Middle frontal gyrus (tissue), 1 donor: ENCODE data around the gene TNRC18.
"Not testable (repeated sequence)": the region's sequence is repeated elsewhere in the genome, so short reads cannot be mapped to it uniquely, and the experiment has no call there.

Experiments
- DNase-seq: peaks from one replicate; pipeline ENCODE4 v3.0.0-alpha.2; 2015; ENCODE audit warnings: low spot score; ENCODE audit errors: extremely low spot score

TNRC18 gene

DNA sequence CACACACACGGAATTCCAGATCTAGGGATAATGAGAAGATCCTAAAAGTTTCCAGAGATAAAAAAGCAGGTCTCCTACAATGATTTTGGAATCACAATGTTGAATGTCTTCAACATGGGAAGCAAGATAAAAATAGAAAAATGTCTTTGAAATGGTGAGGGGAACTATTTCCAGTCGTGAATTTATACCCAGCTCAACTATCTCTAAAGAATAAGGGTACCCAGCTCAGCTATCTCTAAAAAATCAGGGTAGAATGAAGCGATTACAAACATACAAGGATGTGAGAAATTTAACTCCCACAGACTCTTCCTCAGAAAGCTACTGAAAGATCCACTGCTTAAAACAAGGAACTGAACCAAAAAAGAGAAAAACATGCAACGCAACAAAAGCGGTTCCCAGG lies 105.0 kb downstream of the TNRC18 start:
- DNase-seq = not testable (repeated sequence)

DNA sequence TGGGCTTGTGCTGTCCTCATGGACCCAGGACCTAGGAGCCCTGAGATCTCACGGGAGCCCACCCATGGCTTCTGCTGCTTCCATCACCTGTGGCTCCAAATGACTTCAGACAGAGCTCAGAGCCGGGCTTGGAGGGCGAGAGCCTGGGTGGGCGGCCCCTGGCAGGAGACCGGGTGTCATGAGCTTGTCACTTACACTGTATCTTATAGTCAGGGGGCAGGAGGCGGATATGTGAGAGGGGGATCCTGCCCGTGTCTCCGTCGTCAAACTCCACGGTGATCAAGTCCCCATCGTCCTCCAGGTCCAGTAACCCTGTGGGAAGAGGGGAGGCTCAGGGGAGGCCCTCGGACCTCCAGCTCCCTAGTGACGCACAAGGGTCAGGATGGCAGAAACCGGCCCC lies 107.9 kb downstream of the TNRC18 start:
- DNase-seq = no peak

DNA sequence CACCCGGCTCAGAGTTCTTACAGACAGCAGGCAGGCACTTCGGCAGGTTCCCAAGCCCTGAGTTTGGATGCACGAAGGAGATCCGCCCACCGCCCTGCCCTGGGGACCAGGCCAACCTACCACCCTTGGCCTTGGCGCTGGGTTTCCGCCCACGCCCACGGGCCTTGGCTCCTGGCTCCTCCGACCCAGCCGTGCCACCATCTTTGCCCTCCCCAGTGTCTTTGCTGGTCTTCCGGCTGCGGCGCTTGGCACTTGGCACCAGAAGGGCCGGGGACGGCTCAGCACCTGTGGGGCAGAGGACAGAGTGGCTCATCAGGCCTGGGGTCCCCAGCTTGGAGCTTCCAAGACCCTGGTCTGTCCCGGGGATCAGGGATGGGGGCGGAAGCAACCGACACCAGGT lies 108.8 kb downstream of the TNRC18 start:
- DNase-seq = no peak

DNA sequence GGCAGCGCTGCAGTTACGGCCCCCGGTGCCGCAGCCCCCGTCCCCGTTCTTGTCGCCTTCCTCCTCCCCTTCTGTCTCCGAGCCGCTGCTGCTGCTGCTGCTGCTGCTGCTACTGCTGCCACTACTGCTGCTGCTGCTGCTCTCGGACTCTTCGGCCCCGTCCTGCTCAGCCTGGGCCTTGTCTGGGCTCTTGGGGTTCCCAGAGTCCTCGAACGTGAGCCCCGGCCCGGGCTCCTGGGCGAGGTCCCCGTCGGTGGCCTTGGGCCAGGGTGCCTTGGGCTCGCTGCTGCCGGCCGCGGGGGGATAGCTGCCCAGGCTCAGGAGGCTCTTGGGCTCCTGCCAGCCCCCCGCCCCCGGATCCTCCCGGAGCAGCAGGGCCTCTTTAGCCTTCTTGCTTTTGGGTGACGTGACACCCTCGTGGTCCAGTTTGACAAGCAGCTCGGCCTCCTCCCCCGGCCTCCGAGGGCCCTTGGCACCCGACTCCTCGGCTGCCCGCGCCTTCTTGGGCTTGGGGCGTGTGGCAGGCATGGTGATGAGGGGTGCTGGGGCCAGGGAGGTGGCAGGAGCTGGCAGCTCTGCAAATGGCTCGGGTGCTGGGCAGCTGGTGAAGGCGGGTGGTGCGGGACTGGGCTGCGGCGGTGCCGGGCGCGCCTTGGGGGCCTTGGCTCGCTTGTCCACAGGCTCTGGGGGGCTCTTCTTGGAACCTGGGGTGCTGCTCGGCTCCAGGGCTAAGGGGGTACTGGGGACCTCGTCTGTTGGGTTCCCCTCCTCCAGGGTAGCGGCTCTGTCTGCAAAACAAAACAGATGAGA lies 110.4 kb downstream of the TNRC18 start:
- not testable (repeated sequence) for DNase-seq

DNA sequence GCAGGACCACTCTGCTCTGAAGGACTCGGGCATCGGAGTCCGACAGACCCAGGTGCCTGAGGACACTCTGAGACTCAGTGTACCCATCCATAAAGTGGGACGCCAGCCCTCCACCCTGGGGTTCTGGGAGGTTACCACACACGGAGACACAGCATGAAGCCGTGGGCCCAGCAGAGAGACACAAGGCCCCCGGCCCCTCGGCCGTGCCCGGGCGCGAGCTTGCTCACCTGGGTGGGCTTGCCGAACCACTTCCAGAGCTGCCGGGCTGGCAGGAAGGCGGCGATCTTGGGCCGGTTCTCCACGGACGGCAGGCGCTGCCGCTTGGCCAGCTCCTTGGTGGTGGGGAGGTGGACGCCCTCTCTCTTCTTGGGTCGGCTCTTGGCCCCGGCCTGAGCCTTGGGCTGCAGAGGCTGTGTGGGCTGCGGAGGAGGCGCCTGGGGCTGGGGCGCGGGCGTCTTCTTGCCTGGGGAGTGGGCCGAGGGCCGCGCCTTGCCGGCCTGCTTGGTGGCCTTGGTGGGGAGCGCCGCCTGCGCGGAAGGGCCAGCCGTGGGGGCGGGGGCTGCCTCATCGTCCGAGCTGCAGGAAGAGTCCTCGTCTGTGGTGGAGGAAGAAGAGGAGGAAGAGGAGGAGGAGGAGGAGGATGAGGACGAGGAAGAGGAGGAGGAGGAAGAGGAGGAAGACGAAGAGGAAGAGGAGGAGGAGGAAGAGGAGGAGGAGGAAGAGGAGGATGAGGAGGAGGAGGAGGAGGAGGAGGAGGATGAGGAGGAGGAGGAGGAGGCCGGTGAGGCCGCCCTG lies 111.2 kb downstream of the TNRC18 start:
- DNase-seq = not testable (repeated sequence)

DNA sequence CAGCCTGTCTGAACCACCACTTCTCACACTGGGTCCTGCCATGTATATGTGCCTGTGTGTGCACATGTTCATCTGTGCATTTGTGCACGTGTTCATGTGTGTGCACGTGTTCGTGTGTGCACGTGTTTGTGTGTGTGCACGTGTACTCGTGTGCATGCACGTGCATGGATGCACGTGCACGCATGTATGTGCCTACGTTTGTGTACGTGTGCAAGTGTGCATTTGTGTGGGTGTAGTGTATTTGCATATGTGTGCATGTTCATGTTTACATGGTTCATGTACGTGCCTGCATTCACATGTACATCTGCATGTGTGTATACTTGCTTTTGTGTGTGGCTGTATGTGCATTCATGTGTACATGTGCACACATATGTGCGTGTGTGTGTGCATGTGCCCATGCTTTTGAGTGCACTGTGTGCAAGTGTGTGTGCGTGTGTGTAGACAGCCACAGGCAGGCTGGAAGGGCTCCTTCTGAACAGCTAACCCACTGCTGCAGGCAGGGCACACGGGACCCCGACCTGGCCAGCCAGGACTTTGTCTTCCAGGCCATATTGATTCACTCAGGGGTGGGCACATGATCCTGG lies 112.7 kb downstream of the TNRC18 start:
- DNase-seq = no peak

DNA sequence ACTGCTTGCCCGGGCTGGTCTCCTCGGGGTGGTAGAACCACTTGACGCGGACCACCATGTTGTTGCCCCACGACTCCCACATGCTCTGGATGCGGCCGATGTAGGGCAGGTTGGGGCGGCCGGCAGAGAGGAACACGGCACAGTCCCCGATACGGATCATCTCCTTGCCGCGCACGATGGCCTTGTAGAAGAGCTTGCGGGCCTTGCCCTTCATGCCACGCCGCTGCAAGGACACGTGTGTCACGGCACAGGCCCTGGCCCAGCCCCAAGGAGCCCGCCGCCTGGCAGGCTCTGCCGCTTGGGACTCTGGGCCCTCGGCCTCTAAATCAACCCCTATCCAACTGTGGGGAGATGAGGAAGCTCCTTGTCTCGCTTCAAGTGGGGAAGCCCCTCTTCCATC lies 114.5 kb downstream of the TNRC18 start:
- DNase-seq = no peak

DNA sequence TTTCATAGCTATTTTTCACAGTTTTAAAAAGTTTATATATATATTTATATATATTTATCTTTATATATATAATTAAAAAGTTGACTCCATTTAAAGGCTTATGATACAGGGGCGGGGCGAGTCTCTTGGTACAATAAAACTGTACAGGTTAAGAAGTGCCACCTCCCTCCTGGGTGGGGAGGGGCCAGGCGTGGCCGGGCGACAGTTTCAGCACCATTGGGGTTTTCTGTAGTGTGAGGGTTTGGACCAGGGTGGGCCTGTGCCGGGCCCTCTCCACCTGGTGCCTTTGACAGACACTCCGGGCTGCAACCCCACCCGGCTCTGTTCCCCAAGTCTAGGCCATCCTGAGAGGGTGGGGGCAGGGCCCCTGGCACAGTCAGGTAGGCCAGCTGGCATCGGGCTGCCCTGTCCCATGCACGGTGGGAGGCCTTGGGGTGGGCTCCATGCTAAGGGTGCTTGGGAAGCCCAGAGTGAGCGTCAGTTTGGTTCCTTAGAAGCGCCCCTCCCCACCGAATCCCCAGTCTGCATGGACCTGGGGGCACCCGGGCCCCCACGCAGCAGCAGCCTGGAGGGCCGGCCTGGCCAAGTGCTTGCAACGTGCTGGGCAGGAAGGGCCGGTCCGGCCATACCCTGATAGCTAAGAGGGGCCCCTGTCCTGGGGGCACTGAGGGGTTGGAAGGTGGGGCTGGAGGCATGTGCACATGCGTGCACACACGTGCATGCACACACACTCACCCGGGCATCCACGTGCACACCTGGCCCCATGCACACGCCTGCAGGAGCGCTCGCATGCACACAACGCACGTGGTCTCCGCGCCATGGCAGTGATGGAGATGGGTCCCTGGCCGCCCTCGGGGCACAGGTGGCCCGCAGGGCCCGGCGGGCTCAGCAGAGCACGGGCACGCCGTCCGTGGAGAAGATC lies 116.2 kb downstream of the TNRC18 start:
- not testable (repeated sequence) for DNase-seq

DNA sequence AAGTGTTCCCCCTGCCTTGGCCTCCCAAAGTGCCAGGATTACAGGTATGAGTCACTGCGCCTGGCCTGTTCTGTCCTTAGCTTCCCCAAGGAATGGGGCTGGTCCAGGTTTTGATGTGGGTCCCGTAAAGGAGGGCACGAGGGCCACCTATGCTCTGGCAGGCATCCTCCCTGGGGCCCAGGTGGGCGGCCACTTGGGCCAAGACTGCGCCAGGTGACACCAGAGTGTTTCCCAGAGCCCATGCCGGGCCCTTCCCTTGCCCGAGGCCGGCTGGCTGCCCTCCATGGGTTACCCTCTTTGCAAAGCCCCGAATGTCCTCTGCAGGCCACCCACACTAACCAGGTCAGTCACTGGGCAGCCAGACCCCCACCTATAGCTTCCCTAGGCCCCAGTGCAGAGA lies 118.6 kb downstream of the TNRC18 start:
- not testable (repeated sequence) for DNase-seq

DNA sequence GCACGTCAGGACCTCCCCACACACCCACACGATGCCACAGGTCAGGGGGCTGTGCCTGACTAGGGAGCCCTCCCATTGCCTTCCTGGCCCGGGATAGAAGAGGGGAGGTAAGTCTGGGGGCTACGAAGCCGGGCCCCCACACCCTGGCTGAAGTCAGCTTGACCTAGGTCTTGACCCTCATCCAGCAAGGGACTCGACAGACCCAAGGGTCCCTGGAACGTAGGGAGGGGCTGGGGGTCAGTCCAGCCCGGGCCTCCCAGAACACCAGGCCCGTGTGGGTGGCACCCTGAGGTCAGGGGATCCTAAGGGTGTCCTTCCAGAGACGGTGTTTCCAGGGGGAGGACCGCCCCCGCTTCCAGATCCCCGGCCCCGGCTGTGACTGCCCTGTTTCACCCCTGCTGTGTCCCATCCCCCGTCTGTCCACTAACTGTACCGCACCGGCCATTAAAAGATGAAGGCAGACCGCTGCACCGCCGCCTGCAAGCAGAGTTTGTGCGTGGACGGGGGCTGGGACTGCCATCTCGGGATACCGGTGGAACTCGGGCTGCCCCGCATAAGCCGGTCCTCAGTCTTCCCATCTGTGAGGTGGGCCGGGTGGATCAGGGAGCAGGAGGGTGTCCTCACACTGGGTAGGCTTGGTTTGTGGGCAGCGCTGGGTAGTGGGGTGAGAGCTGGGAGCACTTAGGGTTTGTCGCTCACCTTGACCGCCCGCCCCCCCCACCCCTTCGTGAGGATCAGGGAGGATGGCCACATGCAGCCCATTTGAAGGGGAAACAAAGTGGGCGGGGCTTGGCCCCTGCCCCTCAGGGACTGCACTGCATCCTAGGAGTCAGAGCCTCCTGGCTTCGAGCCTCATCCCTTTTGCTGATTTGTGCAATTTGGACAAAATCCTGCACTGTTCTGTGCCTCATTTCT lies 119.8 kb downstream of the TNRC18 start:
- no peak for DNase-seq

DNA sequence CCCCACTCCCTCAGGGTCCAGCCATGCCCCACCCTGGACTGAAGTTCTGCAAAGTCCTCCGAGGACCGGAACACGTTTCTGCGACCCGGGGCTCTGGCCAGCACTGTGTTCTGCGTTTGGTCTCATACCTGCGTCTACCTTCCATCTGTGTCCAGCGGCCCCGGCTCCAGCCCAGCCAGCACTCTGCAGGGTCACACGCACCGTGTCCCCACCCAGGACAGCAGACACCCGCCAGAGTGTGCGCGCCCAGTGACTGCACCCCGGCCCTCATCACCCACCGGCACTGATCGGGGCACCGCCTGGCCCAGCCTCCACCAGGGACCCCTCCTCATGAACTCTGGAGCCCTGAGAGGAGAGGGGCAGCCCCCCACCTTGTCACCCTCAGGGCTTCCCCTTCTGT lies 120.6 kb downstream of the TNRC18 start:
- no peak for DNase-seq

DNA sequence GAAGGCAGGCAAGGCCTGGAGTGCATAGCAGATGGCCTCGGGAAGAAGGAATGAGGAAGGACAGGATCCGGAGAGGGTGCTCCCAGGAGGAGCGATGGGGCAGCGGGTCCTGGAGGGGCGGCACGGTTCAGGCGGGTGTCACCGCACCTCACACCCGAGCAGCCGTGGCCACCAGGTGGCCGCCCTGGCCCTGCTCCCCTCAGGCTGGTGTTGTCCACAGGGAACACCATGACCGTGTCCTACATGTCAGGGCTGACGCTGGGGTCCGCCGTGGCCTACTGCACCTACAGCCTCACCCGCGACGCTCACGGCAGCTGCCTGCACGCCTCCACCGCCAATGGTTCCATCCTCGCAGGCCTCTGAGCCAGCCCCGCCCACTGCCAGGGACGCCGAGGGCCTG lies 121.1 kb downstream of the TNRC18 start:
- DNase-seq = no peak

DNA sequence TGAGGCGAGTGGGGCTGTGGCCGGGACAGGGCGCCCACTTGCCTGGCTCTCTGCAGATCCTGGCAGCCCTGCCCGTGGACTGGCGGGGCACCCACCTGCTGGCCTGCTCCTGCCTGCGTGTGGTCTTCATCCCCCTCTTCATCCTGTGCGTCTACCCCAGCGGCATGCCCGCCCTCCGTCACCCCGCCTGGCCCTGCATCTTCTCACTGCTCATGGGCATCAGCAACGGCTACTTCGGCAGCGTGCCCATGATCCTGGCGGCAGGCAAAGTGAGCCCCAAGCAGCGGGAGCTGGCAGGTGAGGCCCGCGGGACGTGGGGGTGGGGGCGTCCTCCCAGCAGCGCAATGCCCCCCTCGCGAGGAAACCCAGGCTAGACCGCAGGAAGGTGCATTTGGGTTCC lies 123.3 kb downstream of the TNRC18 start:
- DNase-seq = no peak

DNA sequence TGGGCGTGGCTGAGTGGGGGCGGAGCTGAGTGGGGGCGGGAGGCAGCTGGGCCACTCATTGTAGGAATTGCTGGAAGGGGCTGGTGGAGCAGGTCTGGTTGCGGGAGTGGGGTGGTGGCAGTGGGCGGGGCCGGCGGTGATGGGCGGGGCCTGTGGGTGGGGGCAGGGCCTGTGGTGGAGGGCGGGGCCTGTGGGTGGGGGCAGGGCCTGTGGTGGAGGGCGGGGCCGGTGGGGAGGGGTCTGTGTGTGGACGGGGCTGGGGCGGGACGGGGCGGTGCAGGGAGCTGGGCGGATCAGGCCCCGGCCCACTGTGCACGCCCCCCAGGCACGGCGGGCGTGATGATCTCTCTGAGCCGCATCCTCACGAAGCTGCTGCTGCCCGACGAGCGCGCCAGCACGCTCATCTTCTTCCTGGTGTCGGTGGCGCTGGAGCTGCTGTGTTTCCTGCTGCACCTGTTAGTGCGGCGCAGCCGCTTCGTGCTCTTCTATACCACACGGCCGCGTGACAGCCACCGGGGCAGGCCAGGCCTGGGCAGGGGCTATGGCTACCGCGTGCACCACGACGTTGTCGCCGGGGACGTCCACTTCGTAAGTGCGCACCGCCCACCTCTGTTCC lies 126.9 kb downstream of the TNRC18 start:
- no peak for DNase-seq

DNA sequence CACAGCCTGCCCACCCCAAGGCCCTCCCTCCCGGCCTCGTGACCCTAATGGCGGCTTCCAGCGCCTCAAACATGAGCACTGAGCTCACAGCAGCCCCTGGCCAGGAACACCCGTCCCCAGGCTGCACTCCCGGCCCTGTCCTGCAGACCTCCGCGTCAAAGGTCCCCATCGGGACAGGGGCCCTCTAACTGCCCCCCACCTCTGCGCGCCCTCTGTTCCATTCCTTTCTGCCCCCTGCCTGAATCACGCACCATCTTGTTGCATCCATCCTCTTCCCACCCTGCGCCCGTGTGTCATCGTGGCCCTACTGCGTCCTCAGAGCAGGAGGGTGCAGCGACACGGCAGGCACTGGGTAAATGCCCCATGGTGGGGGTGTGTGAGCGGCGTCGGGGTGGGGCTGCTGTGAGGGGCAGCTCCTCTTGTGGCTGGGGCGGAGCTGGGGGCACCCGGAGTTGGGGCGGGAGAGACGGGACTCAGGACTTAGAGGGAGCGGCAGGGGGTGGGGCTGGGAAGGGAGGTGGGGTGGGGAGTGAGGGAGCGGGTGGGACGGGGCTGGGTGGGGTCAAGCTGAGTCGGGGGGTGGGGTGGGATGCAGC lies 127.5 kb downstream of the TNRC18 start:
- no peak for DNase-seq

DNA sequence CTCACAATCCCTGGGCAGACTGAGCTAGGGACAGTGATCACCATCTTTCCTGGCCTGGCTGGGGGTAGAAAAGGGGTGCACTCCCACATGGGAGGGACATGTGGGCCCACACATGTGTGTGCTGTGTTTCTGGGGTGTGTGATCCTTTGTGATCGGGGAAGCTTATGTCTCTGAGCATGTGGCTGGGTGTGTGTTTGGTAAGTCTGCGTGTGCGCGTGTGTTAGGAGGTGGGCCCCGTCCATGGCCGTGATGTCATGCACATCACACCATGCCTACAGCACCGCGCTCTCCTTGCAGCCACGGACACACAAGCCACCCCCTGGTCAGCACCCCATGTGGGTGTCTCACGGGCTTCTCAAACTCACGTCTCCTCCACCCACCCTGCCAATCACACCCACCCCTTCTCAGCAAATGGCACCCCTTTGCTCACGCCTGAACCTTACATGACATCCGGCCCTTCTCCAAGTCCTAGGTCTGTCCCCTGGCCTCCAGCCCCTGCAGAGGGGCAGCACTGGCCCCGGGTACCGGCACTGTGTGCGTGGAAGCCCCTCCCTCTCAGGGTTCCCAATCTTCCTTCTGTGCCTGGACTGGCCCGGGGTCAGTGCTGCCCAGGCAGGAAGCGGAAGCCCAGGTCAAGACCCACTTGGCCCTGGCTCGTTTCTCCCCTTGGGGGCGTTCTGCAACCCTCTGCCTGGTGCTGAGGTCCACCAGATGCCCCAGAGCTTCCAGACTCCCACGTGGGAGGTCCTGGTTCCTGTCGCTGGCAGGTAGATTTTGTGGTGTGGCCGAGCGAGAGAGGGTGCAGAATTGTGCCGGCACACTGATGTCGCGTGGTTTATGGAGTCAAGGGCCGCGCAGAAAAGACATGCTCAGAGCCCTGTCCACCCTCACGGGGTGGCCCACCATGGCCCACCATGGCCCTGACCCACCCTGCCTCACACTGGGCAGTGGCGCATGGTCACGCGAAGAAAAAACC lies 128.3 kb downstream of the TNRC18 start:
- DNase-seq = no peak

DNA sequence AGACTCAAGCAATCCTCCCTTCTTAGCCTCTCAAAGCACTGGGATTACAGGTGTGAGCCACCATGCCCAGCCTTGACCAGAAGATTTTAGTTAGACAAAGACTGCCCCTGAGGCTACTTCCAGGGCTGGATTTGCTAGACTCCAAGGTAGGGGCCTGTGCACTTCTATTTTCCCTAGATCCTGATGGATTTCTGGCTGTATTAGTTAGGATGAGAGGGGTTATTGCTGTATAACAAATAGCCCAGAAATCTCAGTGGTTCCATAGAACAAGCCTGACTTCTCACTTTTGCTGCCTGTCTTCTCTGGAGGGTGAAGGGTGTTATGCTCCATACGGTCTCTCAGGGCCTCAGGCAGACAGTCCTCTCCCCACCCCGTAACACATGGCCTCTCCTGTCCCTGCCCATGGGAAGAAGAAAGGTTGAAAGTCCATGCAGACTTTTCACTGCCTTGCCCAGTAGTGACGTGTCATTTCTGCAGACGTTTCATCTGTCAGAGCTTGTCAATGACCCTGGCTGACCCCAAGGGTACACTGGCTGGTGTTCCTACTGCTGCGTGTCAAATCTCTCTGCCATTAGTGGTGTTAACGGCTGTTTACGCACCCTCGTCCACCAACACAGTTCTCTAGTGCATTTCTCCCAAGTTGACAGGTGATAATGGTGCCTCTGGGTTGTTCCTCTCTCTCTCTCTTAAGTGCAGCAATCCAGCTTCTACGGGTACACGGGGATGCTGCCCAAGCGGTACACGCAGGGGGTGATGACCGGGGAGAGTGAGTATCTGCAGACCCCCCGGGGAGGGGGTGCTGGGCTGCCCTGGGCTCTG lies 129.3 kb downstream of the TNRC18 start:
- no peak for DNase-seq
